ENCODE data around the gene GRIK4.

Gene GRIK4

GRCh38 chr11:120526241-120526640 is 14.7 kb downstream of the GRIK4 start:
- no peak for DNase-seq (ENCODE audit: low read depth in 2 of 2)

DNA sequence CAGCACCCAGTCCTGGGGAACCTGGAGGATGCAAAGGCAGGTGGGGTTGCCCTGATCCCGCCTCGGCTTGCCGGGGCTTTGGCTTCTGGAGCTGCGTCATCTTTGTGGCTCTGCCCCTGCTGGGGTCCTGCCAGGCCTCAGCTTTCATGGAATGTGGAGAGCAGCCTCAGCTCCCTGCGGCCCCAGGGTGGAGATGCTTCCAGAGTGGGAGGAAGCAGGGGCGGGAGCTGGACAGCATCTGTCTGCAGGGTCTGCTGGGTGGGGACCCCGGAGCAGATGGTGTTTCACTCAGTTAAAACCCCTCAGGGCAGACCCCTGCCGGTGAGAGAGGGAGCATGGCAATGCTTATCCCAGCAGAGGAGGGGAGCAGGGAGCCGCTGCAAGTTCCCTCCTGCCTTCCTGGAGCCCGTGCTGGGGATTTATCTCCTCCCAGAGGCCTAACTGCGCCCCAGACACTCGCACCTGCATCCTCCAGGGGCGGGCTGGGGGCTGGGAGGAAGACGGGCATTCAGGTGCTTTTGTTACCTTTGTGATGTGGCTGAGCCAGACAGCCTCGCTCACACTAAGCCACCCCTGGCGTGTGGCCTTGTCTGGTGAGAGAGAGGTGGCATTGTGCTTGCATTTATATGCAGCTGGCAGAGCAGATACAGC is 15.7 kb downstream of the GRIK4 start:
- no peak for DNase-seq (ENCODE audit: low read depth in 2 of 2)

GRCh38 chr11:120528749-120529148 is 17.2 kb downstream of the GRIK4 start:
- no peak for DNase-seq (ENCODE audit: low read depth in 2 of 2)

GRCh38 chr11:120529214-120529613 is 17.7 kb downstream of the GRIK4 start:
- DNase-seq (ENCODE audit: low read depth in 2 of 2) = no peak

GRCh38 chr11:120529911-120530310 is 18.4 kb downstream of the GRIK4 start:
- DNase-seq (ENCODE audit: low read depth in 2 of 2) = no peak

GRCh38 chr11:120532082-120532831 is 20.7 kb downstream of the GRIK4 start:
- no peak for DNase-seq (ENCODE audit: low read depth in 2 of 2)

DNA sequence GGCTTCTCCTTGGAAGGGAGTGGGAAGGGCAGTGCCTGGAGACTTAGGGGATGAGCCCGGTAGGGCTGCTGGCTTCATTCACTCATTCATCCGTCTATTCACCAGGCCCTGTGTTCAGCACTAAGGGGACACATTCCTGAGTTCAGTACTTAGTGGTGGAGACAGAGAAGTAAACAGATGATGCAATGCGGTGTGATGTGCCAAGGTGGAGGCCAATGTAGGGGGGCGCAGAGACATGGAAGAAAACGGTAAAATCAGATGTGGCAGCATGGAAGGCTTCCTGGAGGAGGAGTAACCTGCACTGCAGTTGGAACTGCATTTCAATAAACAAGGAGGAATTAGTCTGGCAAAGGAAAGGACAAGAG is 21.3 kb downstream of the GRIK4 start:
- no peak for DNase-seq (ENCODE audit: low read depth in 2 of 2)

GRCh38 chr11:120536091-120536796 is 24.7 kb downstream of the GRIK4 start:
- DNase-seq (ENCODE audit: low read depth in 2 of 2) = no peak

DNA sequence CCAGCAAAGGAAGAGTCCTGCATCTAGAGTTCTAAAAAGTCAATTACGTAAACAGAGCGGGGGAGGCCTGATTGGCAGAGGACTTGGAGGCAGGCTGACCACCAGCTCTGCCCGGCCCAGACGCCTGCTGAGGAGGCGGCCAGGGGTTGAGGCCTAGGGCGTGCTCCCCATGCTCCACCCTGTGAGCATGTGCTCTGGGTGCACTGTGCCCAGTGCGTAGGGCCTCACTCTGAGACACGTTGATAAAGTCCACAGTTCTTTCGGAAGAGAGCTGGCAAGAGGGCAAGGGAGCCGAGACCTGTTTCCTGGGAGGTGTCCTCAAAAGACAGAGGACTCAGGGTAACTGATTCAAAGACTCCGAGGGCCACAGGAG is 25.2 kb downstream of the GRIK4 start:
- DNase-seq (ENCODE audit: low read depth in 2 of 2) = no peak

DNA sequence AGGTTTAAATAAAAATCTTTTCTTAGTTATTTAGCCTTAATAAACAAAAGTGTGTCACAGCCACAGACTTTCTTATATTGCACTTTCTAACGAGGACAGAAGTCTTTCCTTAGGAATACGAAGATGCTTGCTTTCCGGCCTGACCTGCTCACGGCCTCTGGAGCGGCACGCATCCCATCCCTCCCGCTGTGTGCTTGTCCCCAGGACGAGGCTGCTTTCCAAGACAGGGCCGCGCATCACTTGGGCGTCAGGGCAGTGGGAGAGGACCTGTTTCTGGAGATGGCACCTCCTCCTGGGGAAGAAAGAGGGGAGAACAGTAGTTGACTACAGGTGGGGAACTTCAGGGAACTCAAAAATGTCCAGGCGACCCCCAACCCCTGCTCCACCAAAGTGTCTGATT is 26.4 kb downstream of the GRIK4 start:
- no peak for DNase-seq (ENCODE audit: low read depth in 2 of 2)

DNA sequence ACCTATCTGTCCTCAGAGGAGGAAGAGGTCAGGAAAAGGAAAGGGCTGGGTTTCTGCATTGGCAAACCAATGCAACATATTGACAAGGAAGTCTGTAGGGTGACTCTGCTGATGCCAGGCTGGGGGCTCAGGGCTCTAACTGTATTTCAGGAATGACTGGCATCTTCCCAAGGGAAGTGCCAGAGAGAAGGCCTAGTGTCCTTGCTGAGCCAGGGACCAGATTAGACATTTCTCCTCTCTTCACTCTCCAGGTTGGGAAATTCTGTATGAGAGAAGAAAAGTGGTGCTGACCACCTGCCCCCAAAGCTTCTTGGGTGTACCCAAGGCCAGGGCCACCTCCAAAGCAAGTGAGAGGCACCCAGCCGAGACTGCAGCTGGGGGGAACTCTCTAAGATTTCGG is 27.2 kb downstream of the GRIK4 start:
- no peak for DNase-seq (ENCODE audit: low read depth in 2 of 2)

- DNase-seq (ENCODE audit: low read depth in 2 of 2) = no peak
Measured at GRCh38 chr11:120539667-120540369, 28.3 kb downstream of the GRIK4 start.

- DNase-seq (ENCODE audit: low read depth in 2 of 2) = no peak
Measured at GRCh38 chr11:120540744-120541465, 29.4 kb downstream of the GRIK4 start.

DNA sequence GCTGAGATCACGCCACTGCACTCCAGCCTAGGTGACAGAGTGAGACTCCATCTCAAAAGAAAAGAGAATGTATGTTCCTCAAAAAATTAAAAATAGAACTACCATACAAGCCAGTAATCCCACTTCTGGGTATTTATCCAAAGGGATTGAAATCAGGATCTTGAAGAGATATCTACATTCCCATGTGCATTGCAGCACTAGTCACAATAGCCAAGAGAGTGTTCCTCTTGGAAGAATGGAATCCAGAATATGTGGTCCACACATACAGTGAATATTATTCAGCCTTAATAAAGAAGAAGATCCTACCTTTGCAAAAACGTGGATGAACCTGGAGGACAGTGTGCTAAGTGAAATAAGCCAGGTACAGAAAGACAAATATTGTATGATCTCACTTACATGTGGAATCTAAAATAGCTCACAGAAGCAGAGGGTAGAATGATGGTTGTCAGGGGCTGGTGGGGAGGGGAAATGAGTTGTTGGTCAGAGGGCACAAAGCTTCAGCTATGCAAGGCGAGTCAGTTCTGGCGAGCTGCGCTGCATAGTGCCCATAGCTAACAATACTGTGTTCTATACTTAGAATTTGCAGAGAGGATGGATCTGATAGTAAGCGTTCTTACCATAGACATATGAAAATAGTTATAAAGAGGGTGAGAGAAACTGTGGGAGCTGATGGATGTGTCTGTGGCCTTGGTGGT is 32.1 kb downstream of the GRIK4 start:
- no peak for DNase-seq (ENCODE audit: low read depth in 2 of 2)

DNA sequence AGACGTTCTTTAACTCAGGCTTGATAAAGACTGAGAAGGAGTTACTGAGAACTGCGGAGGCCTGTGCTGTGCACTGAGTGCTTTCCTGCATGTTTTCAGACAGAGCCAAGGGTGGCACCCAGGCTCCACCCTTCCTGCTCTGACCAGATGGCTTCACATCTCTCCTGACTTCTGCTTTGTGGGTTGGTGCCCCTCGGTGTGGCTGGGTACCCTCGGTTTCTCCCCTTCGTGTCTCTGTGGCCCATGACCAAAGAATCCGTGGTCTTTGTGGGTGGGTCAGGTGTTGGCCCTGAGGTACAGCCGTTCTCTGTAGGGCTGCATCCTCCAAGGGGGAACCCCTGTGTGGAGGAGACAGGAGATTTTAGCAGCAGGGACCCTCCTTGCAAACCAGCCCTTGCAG is 34.3 kb downstream of the GRIK4 start:
- DNase-seq (ENCODE audit: low read depth in 2 of 2) = no peak

- no peak for DNase-seq (ENCODE audit: low read depth in 2 of 2)
Measured at GRCh38 chr11:120546312-120547205, 35.0 kb downstream of the GRIK4 start.

- no peak for DNase-seq (ENCODE audit: low read depth in 2 of 2)
Measured at GRCh38 chr11:120547316-120547715, 35.8 kb downstream of the GRIK4 start.

DNA sequence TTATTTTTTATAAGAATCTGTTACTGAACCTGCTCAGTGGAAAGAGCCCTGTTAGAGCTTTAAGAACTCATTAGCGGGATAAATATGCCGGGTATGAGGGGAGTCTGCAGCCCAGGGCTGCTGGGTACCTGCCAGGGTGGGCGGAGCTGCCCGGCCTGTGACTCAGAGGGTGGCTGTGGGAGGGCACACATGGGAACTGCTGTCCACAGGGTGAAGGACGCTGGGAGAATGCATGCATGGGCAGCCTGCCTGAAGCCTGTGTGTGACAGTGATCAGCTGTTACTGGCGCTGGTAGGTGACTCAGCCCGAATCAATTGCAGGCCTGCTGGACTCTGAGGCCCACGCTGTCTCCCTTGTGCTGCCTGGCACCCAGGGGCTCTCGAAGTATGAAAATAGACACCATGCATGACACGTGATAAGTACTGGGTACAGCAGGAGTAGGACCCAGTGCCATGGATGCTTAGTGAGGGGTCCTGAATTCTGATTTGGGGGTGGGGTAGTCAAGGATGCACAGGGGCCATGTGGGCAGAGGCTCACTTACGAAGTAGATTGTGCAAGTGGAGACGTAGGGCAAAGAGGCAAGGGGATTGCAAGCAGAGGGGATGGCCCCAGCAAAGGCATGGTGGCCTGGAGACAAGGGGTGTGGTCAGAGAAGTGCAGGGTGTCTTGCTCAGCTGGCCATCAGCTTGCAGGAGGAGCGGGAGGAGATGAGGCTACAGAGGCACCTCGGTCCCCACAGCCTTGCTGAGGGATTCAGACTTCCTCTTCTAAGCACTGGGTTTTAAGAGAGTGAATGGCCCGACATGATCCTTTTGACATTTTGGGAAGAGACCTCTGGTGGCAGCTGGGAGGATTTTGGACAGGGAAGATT is 36.5 kb downstream of the GRIK4 start:
- no peak for DNase-seq (ENCODE audit: low read depth in 2 of 2)

- no peak for DNase-seq (ENCODE audit: low read depth in 2 of 2)
Measured at GRCh38 chr11:120548682-120549209, 37.2 kb downstream of the GRIK4 start.
